NCI-H187 treated with DMSO at 0.1 percent for 48 hours (cell line): Measurements from ENCODE around the gene MPHOSPH10.
"Not testable (repeated sequence)": the region's sequence is repeated elsewhere in the genome, so short reads cannot be mapped to it uniquely, and the experiment has no call there.

Experiments
- DNase-seq: peaks from one replicate; lab custom pipeline; 2025; lab: John Stamatoyannopoulos, UW

Gene MPHOSPH10

GRCh38 chr2:71173096-71173495, 42.7 kb downstream of the MPHOSPH10 start:
- DNase-seq, result no peak

GRCh38 chr2:71174207-71174606, 43.8 kb downstream of the MPHOSPH10 start:
- no peak for DNase-seq

GRCh38 chr2:71178836-71179235, 48.4 kb downstream of the MPHOSPH10 start:
- DNase-seq, result not testable (repeated sequence)

GRCh38 chr2:71181316-71181715, 50.9 kb downstream of the MPHOSPH10 start:
- DNase-seq, result no peak

GRCh38 chr2:71183306-71184115, 53.1 kb downstream of the MPHOSPH10 start:
- not testable (repeated sequence) for DNase-seq

GRCh38 chr2:71186973-71187372, 56.5 kb downstream of the MPHOSPH10 start:
- no peak for DNase-seq

GRCh38 chr2:71187589-71187988, 57.2 kb downstream of the MPHOSPH10 start:
- DNase-seq, result no peak

- no peak for DNase-seq
Measured at GRCh38 chr2:71190656-71191569, 60.5 kb downstream of the MPHOSPH10 start.

GRCh38 chr2:71191570-71191943, 61.1 kb downstream of the MPHOSPH10 start:
- no peak for DNase-seq
